ENCODE measurements around the gene SAMD8.

DNA sequence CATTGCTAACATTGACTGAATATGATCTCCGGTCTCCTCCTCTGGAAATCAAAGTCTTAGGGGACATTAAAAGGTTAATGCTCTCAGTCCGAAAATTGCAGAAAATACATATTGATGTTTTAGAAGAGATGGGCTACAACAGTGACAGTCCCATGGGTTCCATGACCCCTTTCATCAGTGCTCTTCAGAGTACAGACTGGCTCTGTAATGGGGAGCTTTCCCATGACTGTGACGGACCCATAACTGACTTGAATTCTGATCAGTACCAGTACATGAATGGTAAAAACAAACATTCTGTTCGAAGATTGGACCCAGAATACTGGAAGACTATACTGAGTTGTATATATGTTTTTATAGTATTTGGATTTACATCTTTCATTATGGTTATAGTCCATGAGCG, 39.2 kb downstream of the SAMD8 start:
- TF ChIP-seq, protein P1, sequence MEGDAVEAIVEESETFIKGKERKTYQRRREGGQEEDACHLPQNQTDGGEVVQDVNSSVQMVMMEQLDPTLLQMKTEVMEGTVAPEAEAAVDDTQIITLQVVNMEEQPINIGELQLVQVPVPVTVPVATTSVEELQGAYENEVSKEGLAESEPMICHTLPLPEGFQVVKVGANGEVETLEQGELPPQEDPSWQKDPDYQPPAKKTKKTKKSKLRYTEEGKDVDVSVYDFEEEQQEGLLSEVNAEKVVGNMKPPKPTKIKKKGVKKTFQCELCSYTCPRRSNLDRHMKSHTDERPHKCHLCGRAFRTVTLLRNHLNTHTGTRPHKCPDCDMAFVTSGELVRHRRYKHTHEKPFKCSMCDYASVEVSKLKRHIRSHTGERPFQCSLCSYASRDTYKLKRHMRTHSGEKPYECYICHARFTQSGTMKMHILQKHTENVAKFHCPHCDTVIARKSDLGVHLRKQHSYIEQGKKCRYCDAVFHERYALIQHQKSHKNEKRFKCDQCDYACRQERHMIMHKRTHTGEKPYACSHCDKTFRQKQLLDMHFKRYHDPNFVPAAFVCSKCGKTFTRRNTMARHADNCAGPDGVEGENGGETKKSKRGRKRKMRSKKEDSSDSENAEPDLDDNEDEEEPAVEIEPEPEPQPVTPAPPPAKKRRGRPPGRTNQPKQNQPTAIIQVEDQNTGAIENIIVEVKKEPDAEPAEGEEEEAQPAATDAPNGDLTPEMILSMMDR (IDR thresholded peaks at IDR 0.05): no peak
- no peak for TF ChIP-seq POLR2A (IDR thresholded peaks at IDR 0.05)

Data from Peyer's patch (tissue), 4 donors.